GM18526 (cell line): Measurements from ENCODE around the gene AADAT.

Source experiments
- POLR2A ChIP-seq: IDR thresholded peaks from 3 replicates; pipeline ENCODE4 v1.6.1; 2011; ENCODE audit not compliant: insufficient read length; ENCODE audit errors: extremely low read depth

The AADAT gene

DNA sequence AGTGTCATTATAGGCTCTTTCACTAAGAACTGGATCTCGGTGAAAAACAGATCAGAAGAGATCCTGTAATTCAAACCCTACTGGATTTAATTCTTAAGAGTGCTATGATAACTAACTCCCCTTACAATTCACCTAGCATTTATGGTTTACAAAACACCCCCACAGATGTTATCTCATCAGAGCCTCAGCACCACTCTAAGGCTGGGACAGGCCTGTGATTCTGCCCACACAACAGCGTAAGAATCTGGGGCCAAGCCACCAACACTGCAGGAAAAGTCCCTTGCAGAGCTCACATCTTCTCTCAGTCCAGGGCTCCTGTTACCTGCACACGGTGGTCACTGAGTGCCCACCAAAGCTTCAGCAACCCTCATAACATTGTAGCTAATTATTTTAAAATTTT, 72.5 kb downstream of the AADAT start:
- no peak for TF ChIP-seq POLR2A

DNA sequence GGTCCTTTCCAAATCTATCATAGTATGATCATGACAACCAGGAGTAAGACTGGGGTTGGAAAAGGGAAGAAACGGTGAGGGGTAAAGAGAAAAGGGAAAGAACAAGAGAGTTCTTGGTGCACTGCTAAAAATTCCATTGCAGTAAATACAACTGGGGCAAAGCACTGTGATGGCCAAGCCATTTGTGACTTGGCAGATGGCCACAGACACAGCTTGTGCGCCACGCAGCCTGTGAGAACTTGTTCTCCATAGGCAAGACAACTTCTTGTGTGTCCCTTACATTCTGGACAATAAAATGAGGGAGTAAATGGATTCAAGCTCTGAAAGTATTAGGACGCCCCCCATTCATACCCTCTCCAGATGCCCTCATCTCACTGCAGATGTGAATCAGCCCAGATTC, 74.5 kb downstream of the AADAT start:
- no peak for TF ChIP-seq POLR2A

DNA sequence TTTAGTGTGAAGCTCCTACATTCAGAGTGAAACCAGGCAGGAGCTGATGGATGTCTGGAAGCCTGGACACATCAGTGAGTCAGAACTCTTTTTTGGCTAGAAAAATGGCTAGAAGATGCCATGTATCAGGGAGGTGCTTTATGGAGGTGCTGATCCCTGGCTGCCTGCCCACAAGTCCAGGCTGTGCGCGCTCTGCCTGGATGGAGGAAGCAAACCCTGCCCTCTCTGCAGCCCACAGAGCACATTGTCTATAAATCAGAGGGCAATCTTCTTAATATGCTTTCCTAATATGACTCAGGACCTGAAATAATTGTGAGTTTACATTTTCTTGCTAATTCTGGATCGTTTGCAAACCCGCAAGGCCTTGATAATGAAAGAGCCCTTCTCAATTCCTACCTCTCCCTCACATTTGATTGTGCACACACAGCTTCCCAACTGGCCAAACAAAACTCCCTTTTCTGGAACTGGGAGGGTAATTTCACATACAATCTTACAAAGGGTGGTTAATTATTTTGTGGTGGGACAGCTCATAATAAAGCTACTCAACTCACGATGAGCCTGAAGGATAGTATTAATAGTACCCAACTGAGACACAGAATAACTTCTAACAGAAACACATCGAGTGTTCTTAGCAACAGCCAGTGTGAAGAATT, 75.3 kb downstream of the AADAT start:
- TF ChIP-seq POLR2A: no peak

DNA sequence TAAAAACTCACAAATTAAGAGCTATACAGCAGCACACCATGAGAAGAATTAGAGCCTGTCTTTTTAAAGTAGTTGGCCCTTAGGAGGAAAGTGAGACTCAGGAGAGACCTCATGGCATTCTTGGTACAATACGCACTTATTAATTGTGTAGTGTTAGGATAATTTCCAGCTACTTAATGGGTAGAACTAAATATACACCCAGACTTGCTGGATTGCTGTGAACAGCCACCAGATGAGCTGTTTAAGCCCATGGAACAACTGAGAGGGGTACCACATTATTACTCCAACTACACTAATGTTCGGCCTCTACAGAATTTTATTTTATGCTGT, 77.2 kb downstream of the AADAT start:
- no peak for TF ChIP-seq POLR2A

DNA sequence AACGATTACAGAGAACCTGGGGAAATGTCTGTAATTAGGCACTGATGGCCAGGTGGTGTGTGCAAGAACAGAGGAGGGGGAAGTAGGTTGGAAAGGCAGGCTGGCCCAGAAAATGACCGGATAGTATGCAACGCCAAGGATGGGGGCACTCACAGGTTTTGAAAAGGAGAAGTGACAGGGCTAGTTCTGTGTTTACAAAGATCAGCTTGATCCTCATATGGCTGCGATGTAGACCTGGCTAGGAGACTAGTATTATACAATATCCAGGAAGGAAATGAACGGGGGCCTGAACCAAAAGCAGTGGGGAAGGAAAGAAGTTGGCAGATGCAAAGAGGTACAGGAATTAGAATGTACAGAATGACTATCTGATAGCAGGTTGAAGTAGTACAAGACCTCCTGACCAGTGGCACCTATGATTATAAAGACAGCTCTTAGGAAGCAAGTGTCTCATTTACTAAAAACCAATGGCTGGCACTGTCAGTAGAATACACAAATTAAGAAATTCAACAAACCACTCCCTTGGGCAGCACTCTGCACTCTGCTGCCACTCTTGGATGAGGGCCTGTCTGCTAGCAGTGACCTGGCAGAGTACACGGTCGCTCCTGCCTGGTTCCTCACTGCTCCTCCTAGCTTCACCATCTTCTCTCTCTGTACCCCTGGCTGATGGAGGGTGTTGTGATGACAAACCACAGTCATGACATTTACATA, 77.7 kb downstream of the AADAT start:
- no peak for TF ChIP-seq POLR2A
